H9 (cell line): ENCODE measurements around the gene ABLIM1. TPM values are rescaled to one million over a fixed set of nuclear protein-coding genes. Genes with fewer than 3 reads are reported as not detected.

ENCODE experiments used
- DNase-seq: peaks from one replicate; pipeline ENCODE4 v3.0.0-alpha.2; 2017
- H2AFZ ChIP-seq: one replicate; pipeline ENCODE4 v1.6.1; 2013; ENCODE audit warnings: mild to moderate bottlenecking, low read length, control low read depth, moderate library complexity
- H2AK5ac ChIP-seq: 2 replicates; pipeline ENCODE4 v1.6.1; 2013; ENCODE audit warnings: low read length, control low read depth, mixed read lengths; ENCODE audit not compliant: insufficient read length
- H2BK120ac ChIP-seq: one replicate; pipeline ENCODE4 v1.6.1; 2013; ENCODE audit warnings: low read depth, mild to moderate bottlenecking, low read length, control low read depth, inconsistent platforms; ENCODE audit not compliant: poor library complexity, severe bottlenecking
- H2BK12ac ChIP-seq: 2 replicates; pipeline ENCODE4 v1.6.1; 2013; ENCODE audit warnings: low read length, control low read depth, mixed read lengths, low read depth; ENCODE audit not compliant: insufficient read length
- H2BK15ac ChIP-seq: 2 replicates; pipeline ENCODE4 v1.6.1; 2013; ENCODE audit warnings: low read depth, low read length, control low read depth
- H2BK20ac ChIP-seq: one replicate; pipeline ENCODE4 v1.6.1; 2013; ENCODE audit warnings: low read depth, mild to moderate bottlenecking, low read length, control low read depth, inconsistent platforms; ENCODE audit not compliant: poor library complexity, severe bottlenecking
- H2BK5ac ChIP-seq: 2 replicates; pipeline ENCODE4 v1.6.1; 2013; ENCODE audit warnings: low read length, control low read depth, mixed read lengths; ENCODE audit not compliant: insufficient read length
- H3K14ac ChIP-seq: 2 replicates; pipeline ENCODE4 v1.6.1; 2013; ENCODE audit warnings: low read length, control low read depth; ENCODE audit not compliant: insufficient read depth
- H3K18ac ChIP-seq: 2 replicates; pipeline ENCODE4 v1.6.1; 2013; ENCODE audit warnings: low read depth, mild to moderate bottlenecking, mixed read lengths, low read length, control low read depth; ENCODE audit not compliant: insufficient read length
- H3K23ac ChIP-seq: 2 replicates; pipeline ENCODE4 v1.6.1; 2013; ENCODE audit warnings: low read length, control low read depth, mixed read lengths, low read depth; ENCODE audit not compliant: insufficient read length
- H3K23me2 ChIP-seq: 2 replicates; pipeline ENCODE4 v1.6.1; 2013; ENCODE audit warnings: low read depth, mild to moderate bottlenecking, mixed read lengths, low read length, control low read depth; ENCODE audit not compliant: insufficient read length, poor library complexity, severe bottlenecking
- H3K27ac ChIP-seq: 2 replicates; pipeline ENCODE4 v1.5.1; 2013; ENCODE audit warnings: low read length, control low read depth, mixed read lengths, low read depth; ENCODE audit not compliant: insufficient read length
- H3K27me3 ChIP-seq: 2 replicates; pipeline ENCODE4 v1.6.1; 2013; ENCODE audit warnings: low read length, control low read depth, inconsistent platforms; ENCODE audit not compliant: insufficient read depth
- H3K4ac ChIP-seq: 2 replicates; pipeline ENCODE4 v1.6.1; 2013; ENCODE audit warnings: low read depth, mild to moderate bottlenecking, control low read depth, inconsistent platforms, low read length, moderate library complexity
- H3K4me1 ChIP-seq: 2 replicates; pipeline ENCODE4 v1.6.1; 2013; ENCODE audit warnings: low read length, control low read depth, inconsistent platforms; ENCODE audit not compliant: insufficient read depth
- H3K4me2 ChIP-seq: 2 replicates; pipeline ENCODE4 v1.6.1; 2013; ENCODE audit warnings: low read length, control low read depth, mixed read lengths; ENCODE audit not compliant: insufficient read length, insufficient read depth
- H3K56ac ChIP-seq: 2 replicates; pipeline ENCODE4 v1.6.1; 2013; ENCODE audit warnings: low read depth, mild to moderate bottlenecking, mixed read lengths, low read length, control low read depth; ENCODE audit not compliant: insufficient read length
- H3K79me1 ChIP-seq: 2 replicates; pipeline ENCODE4 v1.6.1; 2013; ENCODE audit warnings: low read depth, mild to moderate bottlenecking, moderate library complexity, low read length, control low read depth, inconsistent platforms; ENCODE audit not compliant: insufficient read depth, poor library complexity, severe bottlenecking
- H3K79me2 ChIP-seq: 2 replicates; pipeline ENCODE4 v1.6.1; 2013; ENCODE audit warnings: low read length, control low read depth, inconsistent platforms; ENCODE audit not compliant: insufficient read depth
- H3K9ac ChIP-seq: 2 replicates; pipeline ENCODE4 v1.6.1; 2013; ENCODE audit warnings: low read length, control low read depth, mixed read lengths; ENCODE audit not compliant: insufficient read length; ENCODE audit errors: extremely low read depth
- H3K9me3 ChIP-seq: one replicate; pipeline ENCODE4 v1.6.1; 2013; ENCODE audit warnings: low read depth, low read length, inconsistent platforms; ENCODE audit not compliant: control insufficient read depth
- H3T11ph ChIP-seq: one replicate; pipeline ENCODE4 v1.6.1; 2013; ENCODE audit warnings: mild to moderate bottlenecking, low read length, control low read depth, inconsistent platforms
- H4K20me1 ChIP-seq: one replicate; pipeline ENCODE4 v1.6.1; 2013; ENCODE audit not compliant: control insufficient read depth, insufficient read length, insufficient read depth
- H4K5ac ChIP-seq: 2 replicates; pipeline ENCODE4 v1.6.1; 2013; ENCODE audit warnings: low read depth, mild to moderate bottlenecking, mixed read lengths, low read length, control low read depth; ENCODE audit not compliant: insufficient read length
- H4K8ac ChIP-seq: replicated peaks from 2 replicates; pipeline ENCODE4 v1.6.1; 2013; ENCODE audit warnings: low read length, control low read depth, mixed read lengths, low read depth; ENCODE audit not compliant: insufficient read length
- H4K91ac ChIP-seq: 2 replicates; pipeline ENCODE4 v1.6.1; 2013; ENCODE audit warnings: low read depth, mild to moderate bottlenecking, moderate library complexity, mixed read lengths, low read length, control low read depth; ENCODE audit not compliant: insufficient read length
- H3K27ac Mint-ChIP-seq, 3 experiments: 2 replicates in 2 of 3; 3 replicates in 1 of 3; pipeline ENCODE4 v1.8.0; 2020 to 2021; ENCODE audit warnings: mixed read lengths in 3 of 3, mild to moderate bottlenecking in 1 of 3, moderate library complexity in 1 of 3
- H3K27me3 Mint-ChIP-seq: 2 replicates; pipeline ENCODE4 v1.8.0; 2021; ENCODE audit warnings: low read depth, mild to moderate bottlenecking, moderate library complexity, mixed read lengths
- H3K36me3 Mint-ChIP-seq, 3 experiments: 2 replicates in 2 of 3; 3 replicates in 1 of 3; pipeline ENCODE4 v1.8.0; 2020 to 2021; ENCODE audit warnings: low read depth in 3 of 3, mixed read lengths in 3 of 3; ENCODE audit not compliant: insufficient read depth in 1 of 3
- H3K4me1 Mint-ChIP-seq, 2 experiments: 2 replicates each; pipeline ENCODE4 v1.8.0; 2020; ENCODE audit warnings: mixed read lengths in 2 of 2
- H3K4me3 Mint-ChIP-seq, 2 experiments: 2 replicates in 1 of 2; 3 replicates in 1 of 2; pipeline ENCODE4 v1.8.0; 2020 to 2021; ENCODE audit warnings: mild to moderate bottlenecking in 2 of 2, mixed read lengths in 2 of 2, moderate library complexity in 1 of 2
- H3K9me3 Mint-ChIP-seq, 2 experiments: 2 replicates in 1 of 2; 3 replicates in 1 of 2; pipeline ENCODE4 v1.8.0; 2020; ENCODE audit warnings: mild to moderate bottlenecking in 2 of 2, mixed read lengths in 2 of 2, moderate library complexity in 1 of 2
- CTCF ChIP-seq: fragments of 200-600 bp; sonication (generic); conservative IDR thresholded peaks from 3 replicates; pipeline ENCODE4 v1.8.0; 2021; ENCODE audit warnings: antibody characterized with exemption, mild to moderate bottlenecking
- WGBS: extraction: QIAGEN DNeasy Blood & Tissue Kit; methylation state at CpG from one replicate; pipeline ENCODE4 v1.1.7; 2013; ENCODE audit warnings: missing lambda C conversion rate, low lambda C conversion rate, mixed read lengths; ENCODE audit not compliant: insufficient read length; ENCODE audit errors: extremely low coverage; 5-methylcytosine and 5-hydroxymethylcytosine counted together
- total RNA-seq: library from RNA; stranded (reverse); gene quantifications from 2 replicates; pipeline ENCODE4 v1.2.1, GENCODE V29; 2021

Gene ABLIM1
- total RNA-seq, 1 experiment from 2014 or later: 32.1 TPM

DNA sequence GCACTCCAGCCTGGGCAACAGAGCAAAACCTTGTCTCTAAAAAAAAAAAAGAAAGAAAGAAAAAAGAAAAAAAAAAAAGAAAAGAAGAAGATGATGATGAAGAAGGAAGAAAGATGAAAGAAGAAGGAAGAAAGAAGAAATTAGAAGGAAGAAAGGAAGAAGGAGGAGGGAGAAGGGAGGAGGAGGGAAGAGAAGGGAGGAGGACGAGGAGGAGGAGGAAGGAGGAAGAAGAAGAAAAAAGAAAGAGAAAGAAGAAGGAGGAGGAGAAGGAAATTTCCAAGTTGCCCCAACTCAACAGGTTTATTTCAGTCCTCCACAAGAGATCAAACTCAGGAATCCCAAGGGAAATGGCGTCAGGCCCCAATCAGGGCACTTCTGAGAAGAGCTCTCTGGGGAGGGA lies 115.7 kb downstream of the ABLIM1 start:
- no peak overlapping the region for H3K18ac ChIP-seq
- H3T11ph ChIP-seq: no peak overlapping the region
- no peaks in the 10 kb centered on the region for H3K23me2 ChIP-seq
- Mint-ChIP-seq H3K27ac (no peak overlapping the region), H3K27me3 (peaks cover 44% of the 10 kb centered on the region), H3K9me3 (no peaks in the 10 kb centered on the region), H3K4me3 (no peak overlapping the region), H3K4me1 (peaks cover 24 to 26% of the 10 kb centered on the region in 2 experiments), H3K36me3 (no peaks in the 10 kb centered on the region; a peak in 1 of 7 replicates)
- TF ChIP-seq CTCF: no peak
- H4K20me1 ChIP-seq: no peaks in the 10 kb centered on the region
- H3K9ac ChIP-seq: no peak overlapping the region
- no peaks in the 10 kb centered on the region for H3K79me2 ChIP-seq
- H3K4ac ChIP-seq: no peak overlapping the region
- H3K27ac ChIP-seq: no peak overlapping the region
- H4K8ac ChIP-seq: no peak overlapping the region
- peaks cover 5% of the 10 kb centered on the region; the same call in 1 of the 2 replicates for H3K4me1 ChIP-seq
- no peak overlapping the region for H4K91ac ChIP-seq
- H3K79me1 ChIP-seq: no peaks in the 10 kb centered on the region
- no peak overlapping the region for H2AFZ ChIP-seq
- H2BK12ac ChIP-seq: no peak overlapping the region
- no peaks in the 10 kb centered on the region for H3K9me3 ChIP-seq
- H2BK20ac ChIP-seq: no peak overlapping the region
- H2BK5ac ChIP-seq: no peak overlapping the region
- no peak for DNase-seq
- no peaks in the 10 kb centered on the region; the same call in 1 of the 2 replicates for H3K27me3 ChIP-seq
- H3K56ac ChIP-seq: no peak overlapping the region
- no peak overlapping the region for H3K14ac ChIP-seq
- H2BK120ac ChIP-seq: no peak overlapping the region
- H4K5ac ChIP-seq: no peak overlapping the region
- no peak overlapping the region for H3K23ac ChIP-seq
- WGBS: no CpG with 5 or more reads among the region's 2 CpGs
- H2AK5ac ChIP-seq: no peak overlapping the region
- no peak overlapping the region for H3K4me2 ChIP-seq
- no peak overlapping the region for H2BK15ac ChIP-seq
